GM12865 (cell line): ENCODE data around the gene DOCK1.

Experiments
- DNase-seq: peaks from one replicate; pipeline ENCODE4 v3.0.0; 2010; ENCODE audit warnings: low read depth
- H3K4me3 ChIP-seq: 2 replicates; pipeline ENCODE4 v1.5.1; 2011; ENCODE audit warnings: mild to moderate bottlenecking, low read depth, low read length, control low read depth
- CTCF ChIP-seq: IDR thresholded peaks from 2 replicates; pipeline ENCODE4 v1.5.1; 2011; ENCODE audit warnings: low read length, control low read depth, low read depth, inconsistent platforms; ENCODE audit not compliant: insufficient read depth; ENCODE audit errors: missing control alignments

The DOCK1 gene

DNA sequence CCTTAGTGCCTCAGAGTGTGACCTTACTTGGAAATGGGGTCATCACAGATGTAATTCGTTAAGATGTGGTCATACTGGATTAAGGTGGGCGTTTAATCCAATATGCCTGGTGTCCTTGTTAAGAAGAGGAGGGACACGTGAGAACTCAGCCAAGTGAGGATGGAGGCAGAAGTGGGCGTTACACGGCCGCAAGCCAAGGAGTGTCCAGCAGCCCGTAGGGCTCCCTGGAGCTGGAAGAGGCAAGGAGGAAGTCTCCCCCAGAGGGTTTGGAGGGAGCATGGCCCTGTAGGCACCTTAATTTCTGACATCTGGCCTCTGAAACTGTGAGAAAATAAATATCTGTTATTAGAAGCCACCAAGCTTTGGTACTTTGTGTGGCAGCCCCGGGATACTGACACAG, 21.3 kb downstream of the DOCK1 start:
- H3K4me3 ChIP-seq: no peak overlapping the region
- DNase-seq: no peak
- no peak for TF ChIP-seq CTCF

DNA sequence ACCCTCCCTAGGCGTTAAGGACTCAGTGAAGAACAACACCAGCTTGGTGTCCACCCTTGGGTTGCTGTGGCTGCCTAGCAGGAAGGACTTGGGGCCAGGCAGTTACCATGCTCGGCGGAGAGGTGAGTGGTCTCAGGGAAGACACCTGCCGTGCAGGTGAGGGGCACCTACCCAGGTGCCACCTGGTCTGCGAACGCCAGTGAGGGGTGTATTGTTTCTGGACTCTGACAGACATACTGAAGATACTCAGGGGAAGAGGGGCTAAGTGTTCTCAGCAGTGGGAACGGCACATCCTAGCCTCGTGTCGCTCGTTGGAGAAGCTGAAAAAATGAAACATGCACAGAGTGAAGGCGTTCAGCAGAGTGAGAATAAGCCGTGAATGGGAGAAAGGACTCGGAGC, 22.6 kb downstream of the DOCK1 start:
- H3K4me3 ChIP-seq: no peak overlapping the region
- no peak for DNase-seq
- no peak for TF ChIP-seq CTCF

- no peak for TF ChIP-seq CTCF
- DNase-seq: no peak
- H3K4me3 ChIP-seq: no peak overlapping the region
These were observed 23.0 kb downstream of the DOCK1 start for GRCh38 chr10:126928274-126928673.

DNA sequence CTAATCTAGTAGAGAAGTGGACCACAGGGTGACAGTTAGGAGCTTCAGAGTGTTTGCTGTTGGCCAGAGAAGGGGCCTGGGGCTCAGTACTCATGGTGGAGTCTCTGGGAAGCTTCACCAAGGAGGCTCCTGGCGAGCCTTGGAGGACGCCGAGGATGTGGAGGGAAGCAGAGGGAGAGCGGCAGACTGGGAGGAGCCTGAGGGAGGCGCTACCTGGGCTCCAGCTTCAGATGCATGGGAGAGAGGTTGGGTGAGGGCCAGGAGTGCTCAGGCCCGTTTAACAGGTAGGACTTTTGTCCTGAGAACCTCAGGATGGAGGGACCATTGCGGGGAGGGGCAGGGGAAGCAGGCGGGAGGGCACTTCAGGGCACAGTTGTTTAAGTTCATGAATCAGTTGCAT, 24.2 kb downstream of the DOCK1 start:
- H3K4me3 ChIP-seq: no peak overlapping the region
- DNase-seq: no peak
- no peak for TF ChIP-seq CTCF

- TF ChIP-seq CTCF: no peak
- H3K4me3 ChIP-seq: no peak overlapping the region
- no peak for DNase-seq
These were observed 25.1 kb downstream of the DOCK1 start for GRCh38 chr10:126930131-126930882.

- H3K4me3 ChIP-seq: no peak overlapping the region
- no peak for DNase-seq
- no peak for TF ChIP-seq CTCF
These were observed 25.8 kb downstream of the DOCK1 start for GRCh38 chr10:126930883-126931503.

DNA sequence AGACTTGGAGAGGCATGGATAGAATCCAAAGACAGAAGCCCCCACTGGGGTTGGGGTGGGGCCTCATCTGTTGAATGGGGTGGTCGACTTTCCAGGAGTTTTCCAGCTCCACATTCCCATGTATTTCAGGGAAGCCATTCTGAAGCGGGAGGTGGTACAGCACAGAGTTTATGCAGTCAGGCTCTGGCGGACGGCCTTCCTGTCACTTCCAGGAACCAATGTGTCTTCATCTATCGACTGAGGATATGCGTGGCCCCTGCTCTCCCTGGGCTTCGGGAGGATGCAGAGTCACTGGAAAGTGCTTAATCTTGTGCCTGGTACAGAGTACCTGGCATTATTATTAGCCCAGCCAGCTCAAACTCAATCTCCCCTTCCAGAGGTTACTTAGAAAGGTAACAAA, 26.3 kb downstream of the DOCK1 start:
- H3K4me3 ChIP-seq: no peak overlapping the region
- no peak for DNase-seq
- no peak for TF ChIP-seq CTCF
